Thyroid gland (tissue), 4 donors: ENCODE measurements around the gene TMC8. TPM values are rescaled to one million over a fixed set of nuclear protein-coding genes. Genes with fewer than 3 reads are reported as not detected.

Experiments used
- DNase-seq, 2 donors: peaks; one replicate each; pipeline ENCODE4 v3.0.0-alpha.2; 2019
- H3K27ac ChIP-seq, 3 donors: fragments of 200-600 bp; sonication (generic); 1 replicate in 2 of 3; 2 replicates in 1 of 3; pipeline ENCODE4 v1.5.1; 2016 to 2019; ENCODE audit warnings: mild to moderate bottlenecking in 1 of 3, moderate library complexity in 1 of 3
- H3K27me3 ChIP-seq: fragments of 200-600 bp; sonication (generic); one replicate; pipeline ENCODE4 v1.5.1; 2019
- H3K36me3 ChIP-seq, 2 donors: fragments of 200-600 bp; sonication (generic); one replicate each; pipeline ENCODE4 v1.5.1; 2016 to 2019
- H3K4me1 ChIP-seq, 2 donors: fragments of 200-600 bp; sonication (generic); one replicate each; pipeline ENCODE4 v1.5.1; 2017 to 2019
- H3K4me3 ChIP-seq, 3 donors: fragments of 200-600 bp; sonication (generic); replicated peaks in 1 of 3; 1 replicate in 2 of 3; 2 replicates in 1 of 3; pipeline ENCODE4 v1.5.1; 2016; ENCODE audit warnings: mild to moderate bottlenecking in 1 of 3
- H3K9me3 ChIP-seq: fragments of 200-600 bp; sonication (generic); one replicate; pipeline ENCODE4 v1.5.1; 2017
- CTCF ChIP-seq, 6 experiments: fragments of 200-600 bp in 3 of 6; fragments of 450-650 bp in 3 of 6; sonication (generic) in 3 of 6; IDR thresholded peaks; one replicate each; pipeline ENCODE4 v1.5.1; 2016 to 2019; ENCODE audit warnings: antibody characterized with exemption in 6 of 6, mild to moderate bottlenecking in 2 of 6, inconsistent platforms in 1 of 6, moderate library complexity in 1 of 6
- POLR2A ChIP-seq, 2 donors: fragments of 450-650 bp; IDR thresholded peaks; one replicate each; pipeline ENCODE4 v1.6.1; 2017; ENCODE audit warnings: antibody characterized with exemption in 2 of 2, mild to moderate bottlenecking in 2 of 2, moderate library complexity in 1 of 2
- WGBS, 2 donors: methylation state at CpG; one replicate each; pipeline ENCODE4 v1.1.5; 2017; 5-methylcytosine and 5-hydroxymethylcytosine counted together
- intact Hi-C: fragments of 100-400 bp; cut with DNase I; formaldehyde crosslinking; loops from one replicate; pipeline ENCODE4 v1.15.1; 2023
- total RNA-seq, 4 donors: library from RNA; depleted of rRNA; stranded (reverse); fragments of >200 nt; gene quantifications; one replicate each; pipeline ENCODE4 v1.2.3, GENCODE V29; 2016

TMC8 gene
- total RNA-seq, 4 donors from 2014 or later = 1.4 to 4.7 (median 1.9) TPM

DNA sequence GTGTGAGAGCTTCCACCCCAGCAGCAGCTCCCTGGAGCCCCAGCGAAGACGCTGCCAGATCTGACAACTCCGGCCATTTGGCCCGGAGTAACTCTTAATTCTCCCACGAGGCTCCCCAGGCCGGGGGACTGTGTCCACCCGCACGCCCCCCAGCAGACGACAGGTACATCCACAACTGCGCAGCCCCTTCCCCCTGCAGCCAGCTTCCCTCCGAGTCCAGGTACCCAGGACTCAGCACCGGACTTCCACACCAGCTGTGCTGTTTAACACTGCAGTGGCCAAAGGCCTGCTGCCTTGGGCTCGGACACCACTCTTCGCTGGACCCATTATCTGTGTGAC lies 45.0 kb downstream of the TMC8 start:
- 89 to 90% methylated on average over 9 to 14 of the region's 14 CpGs for WGBS, 2 donors
- no peak for DNase-seq
- TF ChIP-seq POLR2A (IDR thresholded peaks at IDR 0.05) (no peak), CTCF (IDR thresholded peaks at IDR 0.05) (no peak)
- peak overlapping the region in 1 of 3 donors; percentile 74 for H3K27ac ChIP-seq
- no peaks in the 10 kb centered on the region for H3K9me3 ChIP-seq
- H3K4me3 ChIP-seq = no peak overlapping the region
- H3K36me3 ChIP-seq = peaks cover 0 to 17% of the 10 kb centered on the region in 2 donors
- H3K27me3 ChIP-seq = no peaks in the 10 kb centered on the region
- intact Hi-C loops = loop anchor here (2.0 to 5.0 kb wide), 2 partner anchors 63 to 72 kb away; no protein-coding TSS in a partner anchor
- H3K4me1 ChIP-seq = peaks cover 19 to 39% of the 10 kb centered on the region in 2 donors

- no peak overlapping the region for H3K4me3 ChIP-seq
- peak; percentile 68 to 76 for DNase-seq
- H3K4me1 ChIP-seq = peaks cover 19 to 39% of the 10 kb centered on the region in 2 donors
- WGBS, 2 donors = 28 to 50% methylated on average over 4 to 7 of the region's 14 CpGs
- no peaks in the 10 kb centered on the region for H3K27me3 ChIP-seq
- H3K36me3 ChIP-seq = peaks cover 0 to 15% of the 10 kb centered on the region in 2 donors
- TF ChIP-seq POLR2A (IDR thresholded peaks at IDR 0.05) (no peak), CTCF (IDR thresholded peaks at IDR 0.05) (peak; percentile 61 to 92 (median 72))
- intact Hi-C loops = loop anchor here (5.0 kb wide), 1 partner anchor 71 kb away; no protein-coding TSS in a partner anchor
- no peaks in the 10 kb centered on the region for H3K9me3 ChIP-seq
- no peak overlapping the region for H3K27ac ChIP-seq
These were observed 46.0 kb downstream of the TMC8 start for GRCh38 chr17:78176548-78177025.

DNA sequence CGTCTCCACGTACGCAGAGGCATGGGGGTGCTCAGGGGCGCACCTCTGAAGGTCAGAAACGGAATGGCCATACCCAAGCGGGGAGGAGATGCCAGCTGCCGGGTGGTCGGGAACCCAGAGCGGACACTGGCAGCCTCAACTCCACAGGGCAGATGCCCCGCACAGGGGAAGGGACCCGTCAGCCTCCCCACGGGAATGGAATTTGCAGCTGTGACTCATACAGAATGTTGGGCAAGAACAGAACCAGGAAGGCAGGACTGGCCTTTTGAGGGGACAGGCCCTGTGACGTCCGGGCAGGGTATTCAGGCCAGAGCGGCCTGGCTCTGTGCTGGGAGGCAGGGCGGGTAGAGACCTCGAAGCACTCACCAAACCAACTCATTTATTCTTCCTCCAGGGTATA lies 48.8 kb downstream of the TMC8 start:
- H3K27me3 ChIP-seq = no peaks in the 10 kb centered on the region
- intact Hi-C loops = loop anchor here (5.0 kb wide), 1 partner anchor 68 kb away; no protein-coding TSS in a partner anchor
- no peaks in the 10 kb centered on the region for H3K9me3 ChIP-seq
- no peak for DNase-seq
- 92 to 94% methylated on average over 17 of the region's 17 CpGs for WGBS, 2 donors
- H3K27ac ChIP-seq = no peak overlapping the region
- TF ChIP-seq POLR2A (IDR thresholded peaks at IDR 0.05) = no peak
- TF ChIP-seq CTCF (IDR thresholded peaks at IDR 0.05) = no peak
- peaks cover 16 to 26% of the 10 kb centered on the region in 2 donors for H3K4me1 ChIP-seq
- H3K4me3 ChIP-seq = no peak overlapping the region
- H3K36me3 ChIP-seq = no peaks in the 10 kb centered on the region

- 66 to 75% methylated on average over 14 of the region's 14 CpGs for WGBS, 2 donors
- no peaks in the 10 kb centered on the region for H3K9me3 ChIP-seq
- no peak for TF ChIP-seq POLR2A (IDR thresholded peaks at IDR 0.05)
- no peak for TF ChIP-seq CTCF (IDR thresholded peaks at IDR 0.05)
- H3K36me3 ChIP-seq = no peaks in the 10 kb centered on the region
- no peak overlapping the region for H3K4me3 ChIP-seq
- H3K4me1 ChIP-seq = peaks cover 16 to 26% of the 10 kb centered on the region in 2 donors
- no peak for DNase-seq
- intact Hi-C loops = no loop called here
- no peak overlapping the region for H3K27ac ChIP-seq
- no peaks in the 10 kb centered on the region for H3K27me3 ChIP-seq
These were observed 49.5 kb downstream of the TMC8 start for GRCh38 chr17:78180083-78180482.

- Histone ChIP-seq H3K36me3 (no peaks in the 10 kb centered on the region), H3K27ac (no peak overlapping the region), H3K27me3 (no peaks in the 10 kb centered on the region), H3K9me3 (no peaks in the 10 kb centered on the region), H3K4me3 (no peak overlapping the region), H3K4me1 (peaks cover 18 to 26% of the 10 kb centered on the region in 2 donors)
- intact Hi-C loops = no loop called here
- no peak for TF ChIP-seq CTCF (IDR thresholded peaks at IDR 0.05)
- no peak for TF ChIP-seq POLR2A (IDR thresholded peaks at IDR 0.05)
- WGBS, 2 donors = 83 to 85% methylated on average over 2 of the region's 2 CpGs
- DNase-seq = no peak
These were observed 49.9 kb downstream of the TMC8 start for GRCh38 chr17:78180508-78180907.
